ENCODE measurements around the gene CD99L2.
"Not testable (repeated sequence)": the region's sequence is repeated elsewhere in the genome, so short reads cannot be mapped to it uniquely, and the experiment has no call there.

The CD99L2 gene

DNA sequence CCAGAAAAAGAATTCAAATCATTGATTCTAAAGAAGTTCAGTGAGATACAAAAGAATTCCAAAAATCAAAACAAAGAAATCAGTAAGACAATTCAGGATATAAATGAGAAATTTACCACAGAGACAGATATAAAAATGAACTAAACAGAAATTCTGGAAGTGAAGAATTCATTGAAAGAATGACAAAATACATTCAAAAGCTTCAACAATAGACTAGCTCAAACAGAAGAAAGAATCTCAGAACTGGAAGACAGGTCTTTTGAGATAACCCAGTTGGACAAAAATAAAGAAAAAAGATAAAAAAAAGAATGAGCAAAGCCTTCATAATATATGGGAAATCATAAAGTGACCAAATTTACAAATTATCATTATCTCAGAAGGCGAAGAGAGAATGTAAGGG is 41.7 kb downstream of the CD99L2 start:
- no peak for DNase-seq (ENCODE audit: low read depth in 3 of 3, low spot score in 1 of 3)

GRCh38 chrX:150856101-150856500 is 42.4 kb downstream of the CD99L2 start:
- DNase-seq (ENCODE audit: low read depth in 3 of 3, low spot score in 1 of 3) = no peak

GRCh38 chrX:150854856-150855255 is 43.6 kb downstream of the CD99L2 start:
- no peak for DNase-seq (ENCODE audit: low read depth in 3 of 3, low spot score in 1 of 3)

GRCh38 chrX:150849996-150850720 is 48.3 kb downstream of the CD99L2 start:
- DNase-seq (ENCODE audit: low read depth in 3 of 3, low spot score in 1 of 3) = no peak

DNA sequence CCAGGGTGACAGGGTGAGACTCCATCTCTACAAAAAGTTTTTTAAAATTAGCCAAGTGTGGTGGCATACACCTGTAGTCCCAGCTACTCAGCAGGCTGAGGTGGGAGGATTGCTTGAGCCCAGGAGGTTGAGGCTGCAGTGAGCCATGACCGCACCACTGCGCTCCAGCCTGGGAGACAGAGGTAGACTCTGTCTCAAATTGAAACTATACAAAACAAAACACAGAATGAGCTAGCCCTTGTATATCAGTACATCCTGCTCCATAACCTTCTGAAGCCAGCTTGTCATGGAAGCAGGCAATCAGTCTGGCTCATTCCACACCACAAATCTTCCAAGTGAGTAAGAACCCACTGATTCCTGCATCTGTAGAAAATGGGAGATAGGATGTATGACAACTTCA is 49.0 kb downstream of the CD99L2 start:
- DNase-seq (ENCODE audit: low read depth in 3 of 3, low spot score in 1 of 3) = no peak

- no peak for DNase-seq (ENCODE audit: low read depth in 3 of 3, low spot score in 1 of 3)
Observed at GRCh38 chrX:150848914-150849365, 49.5 kb downstream of the CD99L2 start.

DNA sequence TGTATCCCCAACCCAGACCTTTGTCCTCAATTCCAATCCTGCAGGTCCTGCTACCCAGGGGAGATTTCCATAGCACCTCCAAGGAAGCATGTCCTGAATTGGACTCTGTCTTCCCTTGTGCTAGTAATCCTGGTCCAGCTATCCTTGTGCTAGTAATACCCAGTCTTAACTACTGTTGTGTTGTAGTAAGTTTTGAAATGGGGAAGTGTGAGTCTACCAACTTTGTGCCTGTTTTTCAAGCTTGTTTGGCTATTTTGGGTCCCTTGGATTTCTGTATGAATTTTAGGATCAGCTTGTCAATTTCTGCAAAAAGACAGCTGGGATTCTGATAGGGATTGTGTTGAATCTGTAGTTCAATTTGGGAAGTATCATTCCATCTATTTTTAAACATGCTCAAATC is 51.4 kb downstream of the CD99L2 start:
- DNase-seq (ENCODE audit: low read depth in 3 of 3, low spot score in 1 of 3) = no peak

GRCh38 chrX:150846130-150846529 is 52.3 kb downstream of the CD99L2 start:
- DNase-seq (ENCODE audit: low read depth in 3 of 3, low spot score in 1 of 3) = no peak

- no peak for DNase-seq (ENCODE audit: low read depth in 3 of 3, low spot score in 1 of 3)
Observed at GRCh38 chrX:150845091-150845490, 53.4 kb downstream of the CD99L2 start.

DNA sequence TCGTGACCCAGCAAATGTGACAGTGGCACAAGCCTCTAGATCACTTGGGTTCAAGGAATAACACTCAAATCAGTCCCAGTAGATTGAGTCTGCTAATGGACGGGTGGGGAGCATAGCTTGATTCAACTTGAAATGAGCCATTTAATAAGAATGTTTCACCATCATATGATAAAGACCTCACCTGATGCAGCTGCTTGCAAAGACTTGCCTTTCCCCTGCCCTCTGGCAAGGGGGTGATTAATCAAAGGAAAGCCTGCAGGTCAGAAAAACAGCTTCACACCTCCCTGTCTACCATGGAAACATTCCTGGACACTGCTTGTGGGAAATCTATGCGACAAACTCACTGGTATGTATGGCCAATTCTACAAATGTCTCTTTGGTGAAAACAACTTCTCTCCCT is 54.5 kb downstream of the CD99L2 start:
- DNase-seq (ENCODE audit: low read depth in 3 of 3, low spot score in 1 of 3) = no peak

DNA sequence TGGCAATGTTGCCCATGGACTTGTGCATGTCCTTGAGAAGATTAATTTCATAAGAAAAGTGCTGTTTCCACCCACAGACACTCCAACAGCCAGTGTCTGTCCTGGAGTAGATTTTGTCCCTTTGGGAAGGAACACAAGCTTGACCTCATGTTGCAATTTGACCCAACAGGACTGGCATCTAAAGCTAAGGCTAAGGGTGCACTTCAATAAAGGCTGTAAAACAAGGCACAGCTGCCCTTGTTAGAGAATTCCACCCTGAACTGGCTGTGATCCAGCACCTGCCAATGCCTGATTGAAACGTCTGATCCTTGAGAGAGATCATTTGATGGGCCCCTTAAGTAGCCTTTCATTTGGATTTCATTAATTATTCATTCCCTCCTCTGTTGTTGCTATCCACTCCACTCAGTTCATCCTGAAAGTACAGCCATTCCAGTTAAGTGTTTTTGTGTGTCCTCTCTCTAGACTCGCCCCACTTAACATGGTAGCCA is 56.2 kb downstream of the CD99L2 start:
- DNase-seq (ENCODE audit: low read depth in 3 of 3, low spot score in 1 of 3) = no peak

- DNase-seq (ENCODE audit: low read depth in 3 of 3, low spot score in 1 of 3) = no peak
Observed at GRCh38 chrX:150841456-150842197, 56.8 kb downstream of the CD99L2 start.

- no peak for DNase-seq (ENCODE audit: low read depth in 3 of 3, low spot score in 1 of 3)
Observed at GRCh38 chrX:150837845-150838244, 60.6 kb downstream of the CD99L2 start.

GRCh38 chrX:150834695-150835094 is 63.8 kb downstream of the CD99L2 start:
- no peak for DNase-seq (ENCODE audit: low read depth in 3 of 3, low spot score in 1 of 3)

DNA sequence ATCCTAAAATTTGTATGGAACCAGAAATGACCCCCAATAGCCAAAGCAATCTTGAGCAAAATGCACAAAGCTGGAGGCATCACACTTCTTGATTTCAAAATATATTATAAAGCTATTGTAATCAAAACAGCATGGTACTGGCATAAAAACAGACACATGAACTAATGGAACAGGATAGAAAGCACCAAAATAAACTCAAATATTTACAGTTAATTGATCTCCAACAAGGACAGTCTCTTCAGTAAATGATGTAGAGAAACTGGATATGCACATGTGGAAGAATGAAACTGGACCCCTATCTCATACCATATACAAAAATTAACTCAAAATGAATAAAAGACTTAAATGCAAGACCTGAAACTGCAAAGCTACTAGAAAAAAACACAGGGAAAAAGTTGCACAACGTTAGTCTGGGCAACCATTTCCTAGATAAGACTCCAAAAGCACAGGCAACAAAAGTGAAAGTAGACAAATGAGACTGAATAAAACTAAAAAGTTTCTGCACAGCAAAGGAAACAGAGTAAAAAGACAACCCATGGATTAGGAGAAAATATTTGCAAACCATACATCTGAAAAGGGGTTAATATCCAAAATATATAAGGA is 64.9 kb downstream of the CD99L2 start:
- DNase-seq (ENCODE audit: low read depth in 3 of 3, low spot score in 1 of 3) = no peak

- no peak for DNase-seq (ENCODE audit: low read depth in 3 of 3, low spot score in 1 of 3)
Observed at GRCh38 chrX:150831863-150832262, 66.6 kb downstream of the CD99L2 start.

DNA sequence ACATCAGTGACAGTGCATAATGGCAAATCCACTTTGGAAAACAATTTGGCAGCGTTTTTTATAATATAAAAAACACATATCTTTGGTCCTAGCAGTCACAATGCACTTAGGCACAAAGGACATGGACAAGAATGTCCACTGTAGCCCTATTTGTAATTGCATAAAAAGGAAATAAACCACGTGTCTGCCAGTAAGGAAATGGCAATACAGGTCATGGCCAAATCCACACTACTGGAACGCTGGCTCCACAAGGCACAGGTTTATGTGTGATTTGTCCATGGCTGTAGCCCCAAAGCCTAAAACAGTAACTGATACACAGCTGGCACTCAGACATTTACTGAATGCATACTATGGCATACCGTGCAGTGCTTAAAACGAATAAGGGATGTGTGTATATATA is 69.7 kb downstream of the CD99L2 start:
- no peak for DNase-seq (ENCODE audit: low read depth in 3 of 3, low spot score in 1 of 3)

- not testable (repeated sequence) for DNase-seq (ENCODE audit: low read depth in 3 of 3, low spot score in 1 of 3)
Observed at GRCh38 chrX:150824352-150824751, 74.1 kb downstream of the CD99L2 start.

- not testable (repeated sequence) for DNase-seq (ENCODE audit: low read depth in 3 of 3, low spot score in 1 of 3)
Observed at GRCh38 chrX:150823826-150824225, 74.6 kb downstream of the CD99L2 start.

GRCh38 chrX:150821971-150822370 is 76.5 kb downstream of the CD99L2 start:
- no peak for DNase-seq (ENCODE audit: low read depth in 3 of 3, low spot score in 1 of 3)

DNA sequence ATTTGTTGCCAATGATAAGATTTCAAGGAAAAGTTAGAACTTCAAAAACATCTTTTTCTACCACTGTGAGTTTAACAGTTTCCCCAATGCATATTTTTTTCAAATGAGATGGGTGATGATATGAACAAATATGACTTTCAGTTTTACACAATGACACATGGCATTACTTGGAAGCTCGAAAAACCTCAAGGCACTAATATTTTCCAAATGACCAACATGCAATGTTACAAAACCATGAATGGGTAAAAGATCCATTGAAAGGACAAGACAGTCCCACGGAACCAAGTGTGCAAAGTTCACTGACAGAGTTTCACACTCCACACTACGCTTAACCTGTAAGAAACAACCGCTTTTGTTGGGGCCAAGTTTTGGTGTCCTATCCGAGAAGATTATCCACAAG is 84.5 kb downstream of the CD99L2 start:
- no peak for DNase-seq (ENCODE audit: low read depth in 3 of 3, low spot score in 1 of 3)

DNA sequence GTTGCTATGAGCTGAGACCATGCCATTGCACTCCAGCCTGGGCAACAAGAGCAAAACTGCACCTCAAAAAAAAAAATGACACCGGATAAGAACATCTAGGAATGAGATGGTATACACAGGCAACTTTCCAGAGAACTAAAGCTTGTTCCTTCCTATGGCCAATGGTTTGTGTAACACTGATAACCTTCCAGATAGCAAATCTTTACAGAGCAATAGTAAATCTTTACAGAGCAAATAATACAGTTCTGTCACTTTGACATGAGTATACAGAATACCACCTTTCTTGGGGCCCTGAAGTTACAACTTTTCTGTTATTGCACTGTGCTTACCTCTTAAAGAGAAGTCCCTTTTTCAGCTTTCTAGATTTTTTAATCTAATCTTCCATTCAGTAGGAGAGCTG is 91.6 kb downstream of the CD99L2 start:
- no peak for DNase-seq (ENCODE audit: low read depth in 3 of 3, low spot score in 1 of 3)

Data from stimulated activated CD4-positive, alpha-beta T cell treated with anti-CD3 and anti-CD28 coated beads, TNF-alpha, amount 100 ng/mL, for 1 hour (primary cell).